ENCODE results near the gene MPDU1. TPM values are rescaled to one million over a fixed set of nuclear protein-coding genes. Genes with fewer than 3 reads are reported as not detected.

The MPDU1 gene
- total RNA-seq, 1 experiment from 2014 or later: 57.0 TPM

GRCh38 chr17:7589204-7589868 is 5.7 kb downstream of the MPDU1 start (continued):
- TF ChIP-seq, protein P1, sequence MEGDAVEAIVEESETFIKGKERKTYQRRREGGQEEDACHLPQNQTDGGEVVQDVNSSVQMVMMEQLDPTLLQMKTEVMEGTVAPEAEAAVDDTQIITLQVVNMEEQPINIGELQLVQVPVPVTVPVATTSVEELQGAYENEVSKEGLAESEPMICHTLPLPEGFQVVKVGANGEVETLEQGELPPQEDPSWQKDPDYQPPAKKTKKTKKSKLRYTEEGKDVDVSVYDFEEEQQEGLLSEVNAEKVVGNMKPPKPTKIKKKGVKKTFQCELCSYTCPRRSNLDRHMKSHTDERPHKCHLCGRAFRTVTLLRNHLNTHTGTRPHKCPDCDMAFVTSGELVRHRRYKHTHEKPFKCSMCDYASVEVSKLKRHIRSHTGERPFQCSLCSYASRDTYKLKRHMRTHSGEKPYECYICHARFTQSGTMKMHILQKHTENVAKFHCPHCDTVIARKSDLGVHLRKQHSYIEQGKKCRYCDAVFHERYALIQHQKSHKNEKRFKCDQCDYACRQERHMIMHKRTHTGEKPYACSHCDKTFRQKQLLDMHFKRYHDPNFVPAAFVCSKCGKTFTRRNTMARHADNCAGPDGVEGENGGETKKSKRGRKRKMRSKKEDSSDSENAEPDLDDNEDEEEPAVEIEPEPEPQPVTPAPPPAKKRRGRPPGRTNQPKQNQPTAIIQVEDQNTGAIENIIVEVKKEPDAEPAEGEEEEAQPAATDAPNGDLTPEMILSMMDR (IDR thresholded peaks at IDR 0.05): peak; percentile 87
- TF ChIP-seq E2F5 (CRISPR knock-in tag; IDR thresholded peaks at IDR 0.05) (peak; percentile 64; the same call in 1 of the 2 replicates), TCF7 (CRISPR knock-in tag; IDR thresholded peaks at IDR 0.05; ENCODE audit: low read depth) (no peak), STAT6 (CRISPR knock-in tag; conservative IDR thresholded peaks at IDR 0.05; ENCODE audit: low read depth) (no peak; the same call in 1 of the 2 replicates), ETV6 (CRISPR knock-in tag; IDR thresholded peaks at IDR 0.05) (no peak), ZNF423 (CRISPR knock-in tag; IDR thresholded peaks at IDR 0.05) (0 out of 2 replicates have a peak, but pooled peaks have one; percentile 9)

GRCh38 chr17:7589891-7590691 is 6.4 kb downstream of the MPDU1 start, which contains the start of gene SOX15:
Gene SOX15 (minus strand): TSS chr17:7590094. CDS start chr17:7589676, 418 bp downstream.
- TF ChIP-seq FOXK1 (CRISPR knock-in tag; IDR thresholded peaks at IDR 0.05) (0 out of 2 replicates have a peak, but pooled peaks have one; percentile 10), FOXJ3 (CRISPR knock-in tag; IDR thresholded peaks at IDR 0.05; ENCODE audit: borderline replicate concordance) (no peak)
- ATAC-seq (peak; percentile 60), DNase-seq (ENCODE audit: low spot score) (peak; percentile 71)
- peaks cover 30% of the 10 kb centered on the region for H3K4me1 Mint-ChIP-seq
- H3K36me3 Mint-ChIP-seq: peaks cover 44% of the 10 kb centered on the region
- no peaks in the 10 kb centered on the region for H3K9me3 Mint-ChIP-seq
- POLR2A ChIA-PET: interaction anchor here (0.8 to 4.6 kb wide), 17 partner anchors 10 to 187 kb away, joined by 3 to 41 read pairs (median 4); partner anchors contain the start of genes ATP1B2, CD68, EFNB3 and SAT2
- peak within 1 kb of the TSS; percentile 97 for H3K27ac Mint-ChIP-seq
- CTCF ChIA-PET: interaction anchor here (0.7 to 4.3 kb wide), 49 partner anchors 8 to 600 kb away, joined by 3 to 61 read pairs (median 6); partner anchors contain the start of genes ACAP1, ATP1B2, BORCS6 and CD68
- H3K4me3 Mint-ChIP-seq: peak within 1 kb of the TSS; percentile 70
- no peaks in the 10 kb centered on the region for H3K27me3 Mint-ChIP-seq (ENCODE audit: low read depth)

- peak overlapping the region; percentile 45 for H3K4me3 Mint-ChIP-seq
- peaks cover 30% of the 10 kb centered on the region for H3K4me1 Mint-ChIP-seq
- DNase-seq (ENCODE audit: low spot score): peak; percentile 60
- ChIA-PET CTCF (interaction anchor here (0.5 to 4.3 kb wide), 16 partner anchors 11 to 599 kb away, joined by 3 to 61 read pairs (median 17); partner anchors contain the start of genes ATP1B2, BORCS6, CD68 and DNAH2), POLR2A (interaction anchor here (0.9 to 4.6 kb wide), 6 partner anchors 11 to 97 kb away, joined by 3 to 41 read pairs (median 11); partner anchors contain the start of genes ATP1B2, CD68, TP53 and WRAP53)
- peak overlapping the region; percentile 97 for H3K27ac Mint-ChIP-seq
- peaks cover 49% of the 10 kb centered on the region for H3K36me3 Mint-ChIP-seq
- no peaks in the 10 kb centered on the region for H3K9me3 Mint-ChIP-seq
- H3K27me3 Mint-ChIP-seq (ENCODE audit: low read depth): no peaks in the 10 kb centered on the region
- ATAC-seq: peak; percentile 55
- TF ChIP-seq, protein P2, sequence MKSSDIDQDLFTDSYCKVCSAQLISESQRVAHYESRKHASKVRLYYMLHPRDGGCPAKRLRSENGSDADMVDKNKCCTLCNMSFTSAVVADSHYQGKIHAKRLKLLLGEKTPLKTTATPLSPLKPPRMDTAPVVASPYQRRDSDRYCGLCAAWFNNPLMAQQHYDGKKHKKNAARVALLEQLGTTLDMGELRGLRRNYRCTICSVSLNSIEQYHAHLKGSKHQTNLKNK (CRISPR knock-in tag; IDR thresholded peaks at IDR 0.05): no peak
- TF ChIP-seq, protein P3, sequence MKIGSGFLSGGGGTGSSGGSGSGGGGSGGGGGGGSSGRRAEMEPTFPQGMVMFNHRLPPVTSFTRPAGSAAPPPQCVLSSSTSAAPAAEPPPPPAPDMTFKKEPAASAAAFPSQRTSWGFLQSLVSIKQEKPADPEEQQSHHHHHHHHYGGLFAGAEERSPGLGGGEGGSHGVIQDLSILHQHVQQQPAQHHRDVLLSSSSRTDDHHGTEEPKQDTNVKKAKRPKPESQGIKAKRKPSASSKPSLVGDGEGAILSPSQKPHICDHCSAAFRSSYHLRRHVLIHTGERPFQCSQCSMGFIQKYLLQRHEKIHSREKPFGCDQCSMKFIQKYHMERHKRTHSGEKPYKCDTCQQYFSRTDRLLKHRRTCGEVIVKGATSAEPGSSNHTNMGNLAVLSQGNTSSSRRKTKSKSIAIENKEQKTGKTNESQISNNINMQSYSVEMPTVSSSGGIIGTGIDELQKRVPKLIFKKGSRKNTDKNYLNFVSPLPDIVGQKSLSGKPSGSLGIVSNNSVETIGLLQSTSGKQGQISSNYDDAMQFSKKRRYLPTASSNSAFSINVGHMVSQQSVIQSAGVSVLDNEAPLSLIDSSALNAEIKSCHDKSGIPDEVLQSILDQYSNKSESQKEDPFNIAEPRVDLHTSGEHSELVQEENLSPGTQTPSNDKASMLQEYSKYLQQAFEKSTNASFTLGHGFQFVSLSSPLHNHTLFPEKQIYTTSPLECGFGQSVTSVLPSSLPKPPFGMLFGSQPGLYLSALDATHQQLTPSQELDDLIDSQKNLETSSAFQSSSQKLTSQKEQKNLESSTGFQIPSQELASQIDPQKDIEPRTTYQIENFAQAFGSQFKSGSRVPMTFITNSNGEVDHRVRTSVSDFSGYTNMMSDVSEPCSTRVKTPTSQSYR (CRISPR knock-in tag; IDR thresholded peaks at IDR 0.05): no peak
- TF ChIP-seq ELF4 (CRISPR knock-in tag; IDR thresholded peaks at IDR 0.05; ENCODE audit: low read depth): no peak
- no peak for TF ChIP-seq NFE2L1 (CRISPR knock-in tag; IDR thresholded peaks at IDR 0.05)
- TF ChIP-seq ZNF138 (CRISPR knock-in tag; conservative IDR thresholded peaks at IDR 0.05): no peak
- TF ChIP-seq, protein P4, sequence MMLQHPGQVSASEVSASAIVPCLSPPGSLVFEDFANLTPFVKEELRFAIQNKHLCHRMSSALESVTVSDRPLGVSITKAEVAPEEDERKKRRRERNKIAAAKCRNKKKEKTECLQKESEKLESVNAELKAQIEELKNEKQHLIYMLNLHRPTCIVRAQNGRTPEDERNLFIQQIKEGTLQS (CRISPR knock-in tag; conservative IDR thresholded peaks at IDR 0.05): no peak
- TF ChIP-seq, protein P5, sequence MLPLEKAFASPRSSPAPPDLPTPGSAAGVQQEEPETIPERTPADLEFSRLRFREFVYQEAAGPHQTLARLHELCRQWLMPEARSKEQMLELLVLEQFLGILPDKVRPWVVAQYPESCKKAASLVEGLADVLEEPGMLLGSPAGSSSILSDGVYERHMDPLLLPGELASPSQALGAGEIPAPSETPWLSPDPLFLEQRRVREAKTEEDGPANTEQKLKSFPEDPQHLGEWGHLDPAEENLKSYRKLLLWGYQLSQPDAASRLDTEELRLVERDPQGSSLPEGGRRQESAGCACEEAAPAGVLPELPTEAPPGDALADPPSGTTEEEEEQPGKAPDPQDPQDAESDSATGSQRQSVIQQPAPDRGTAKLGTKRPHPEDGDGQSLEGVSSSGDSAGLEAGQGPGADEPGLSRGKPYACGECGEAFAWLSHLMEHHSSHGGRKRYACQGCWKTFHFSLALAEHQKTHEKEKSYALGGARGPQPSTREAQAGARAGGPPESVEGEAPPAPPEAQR (CRISPR knock-in tag; IDR thresholded peaks at IDR 0.05): no peak
- TF ChIP-seq NFATC4 (CRISPR knock-in tag; IDR thresholded peaks at IDR 0.05): no peak
- no peak for TF ChIP-seq GRHL2 (CRISPR knock-in tag; IDR thresholded peaks at IDR 0.05; ENCODE audit: insufficient replicate concordance, severe bottlenecking)
Measured at GRCh38 chr17:7590743-7591142, 7.1 kb downstream of the MPDU1 start.
